Activated T-helper 1 cell treated with anti-CD3 and anti-CD28 coated beads, Interleukin-12 subunit alpha, Interleukin-12 subunit beta, Interleukin-2, Interleukin-4 antibody, amounts not matched to agents 30 ng/mL and 10 ng/mL and 1 ng/mL, durations not matched to agents 14 hours and 24 hours and 36 hours (primary cell): ENCODE data around the gene VPS8. TPM values are rescaled to one million over a fixed set of nuclear protein-coding genes. Genes with fewer than 3 reads are reported as not detected.

ENCODE experiments used
- DNase-seq: peaks from one replicate; pipeline ENCODE4 v3.0.0; 2021; ENCODE audit warnings: low spot score
- H3K27ac Mint-ChIP-seq: one replicate; pipeline ENCODE4 v1.8.0; 2021; ENCODE audit warnings: mild to moderate bottlenecking, mixed read lengths
- H3K27me3 Mint-ChIP-seq: one replicate; pipeline ENCODE4 v1.8.0; 2022; ENCODE audit warnings: mild to moderate bottlenecking, moderate library complexity, mixed read lengths; ENCODE audit not compliant: insufficient read depth
- H3K36me3 Mint-ChIP-seq: one replicate; pipeline ENCODE4 v1.8.0; 2021; ENCODE audit warnings: low read depth, mixed read lengths
- H3K4me1 Mint-ChIP-seq: one replicate; pipeline ENCODE4 v1.8.0; 2021; ENCODE audit warnings: low read depth, mixed read lengths
- H3K4me3 Mint-ChIP-seq: one replicate; pipeline ENCODE4 v1.8.0; 2021; ENCODE audit warnings: mild to moderate bottlenecking, moderate library complexity, mixed read lengths
- H3K9me3 Mint-ChIP-seq: one replicate; pipeline ENCODE4 v1.8.0; 2021; ENCODE audit warnings: mixed read lengths
- intact Hi-C: fragments of 100-400 bp; cut with micrococcal nuclease; formaldehyde crosslinking; loops from one replicate; pipeline ENCODE4 v1.15.1; 2024
- total RNA-seq: library from RNA; stranded (reverse); gene quantifications from 2 replicates; pipeline ENCODE4 v1.2.3, GENCODE V29; 2022

Gene VPS8
- total RNA-seq, 1 donor from 2014 or later: 37.8 TPM

DNA sequence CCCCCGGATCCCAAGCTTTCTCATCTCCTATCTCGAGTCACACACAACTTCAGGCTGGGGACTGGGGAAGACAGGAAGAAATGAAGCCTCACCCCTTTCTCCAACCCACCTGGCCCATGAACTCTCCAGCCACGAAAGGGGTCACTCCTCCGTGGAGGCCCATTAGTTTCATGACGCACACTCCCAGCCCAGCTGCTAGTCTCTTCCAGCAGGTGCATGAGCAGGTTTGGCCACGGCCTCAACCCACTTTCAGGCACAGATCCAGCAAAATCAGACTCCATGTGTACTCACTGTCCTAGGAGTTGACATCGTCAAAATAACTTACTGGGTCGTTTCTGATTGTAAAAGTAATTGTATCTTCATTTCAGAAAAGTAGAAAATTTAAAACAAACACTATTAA, 264.3 kb downstream of the VPS8 start:
- Mint-ChIP-seq H3K27ac (no peak overlapping the region), H3K9me3 (no peaks in the 10 kb centered on the region), H3K27me3 (peaks cover 9% of the 10 kb centered on the region), H3K4me3 (no peak overlapping the region), H3K4me1 (no peaks in the 10 kb centered on the region), H3K36me3 (no peaks in the 10 kb centered on the region)
- intact Hi-C loops: no loop called here
- DNase-seq: no peak

DNA sequence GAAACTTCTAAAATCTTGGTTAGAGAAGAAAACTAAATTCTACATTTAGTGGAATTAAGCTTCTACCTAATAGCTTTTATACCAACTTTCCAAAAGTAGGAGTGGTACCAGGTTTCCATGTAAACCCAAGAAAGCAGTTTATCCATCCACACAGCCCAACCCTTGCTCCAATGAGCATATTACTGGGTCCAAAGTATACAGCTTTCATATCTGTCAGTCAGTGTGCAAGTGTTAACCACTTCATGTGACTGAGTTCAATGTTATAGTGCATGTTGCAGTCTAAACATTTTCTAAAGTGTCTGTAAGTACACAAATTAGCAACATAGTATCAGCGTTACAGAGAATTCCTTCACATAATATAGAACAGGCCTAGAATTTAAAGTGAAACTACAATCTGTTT, 267.7 kb downstream of the VPS8 start:
- DNase-seq: no peak
- no peak overlapping the region for H3K27ac Mint-ChIP-seq
- H3K27me3 Mint-ChIP-seq: peaks cover 9% of the 10 kb centered on the region
- H3K4me1 Mint-ChIP-seq: no peaks in the 10 kb centered on the region
- no peak overlapping the region for H3K4me3 Mint-ChIP-seq
- H3K9me3 Mint-ChIP-seq: no peaks in the 10 kb centered on the region
- intact Hi-C loops: no loop called here
- H3K36me3 Mint-ChIP-seq: no peaks in the 10 kb centered on the region

DNA sequence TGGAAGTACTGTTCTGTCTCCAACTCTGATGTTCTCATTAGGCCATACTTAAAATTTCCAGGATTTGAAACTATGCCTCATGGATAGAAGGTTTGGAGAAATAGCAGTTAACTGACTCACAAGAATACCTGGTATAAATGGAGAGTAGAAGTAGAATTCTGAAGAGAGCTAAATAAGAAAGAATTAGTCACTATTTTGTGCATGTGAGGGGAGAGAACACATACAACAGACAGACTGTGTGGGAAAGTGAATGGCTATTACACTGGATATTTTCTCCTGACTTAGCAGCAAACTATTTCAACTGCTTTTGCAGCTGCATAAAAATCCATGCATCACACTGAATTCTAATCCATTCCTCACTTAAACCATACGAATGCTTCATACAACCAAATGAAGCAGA, 269.6 kb downstream of the VPS8 start:
- no peak overlapping the region for H3K4me3 Mint-ChIP-seq
- no peaks in the 10 kb centered on the region for H3K4me1 Mint-ChIP-seq
- H3K27ac Mint-ChIP-seq: no peak overlapping the region
- no peaks in the 10 kb centered on the region for H3K36me3 Mint-ChIP-seq
- DNase-seq: no peak
- intact Hi-C loops: no loop called here
- H3K27me3 Mint-ChIP-seq: peaks cover 12% of the 10 kb centered on the region
- no peaks in the 10 kb centered on the region for H3K9me3 Mint-ChIP-seq

DNA sequence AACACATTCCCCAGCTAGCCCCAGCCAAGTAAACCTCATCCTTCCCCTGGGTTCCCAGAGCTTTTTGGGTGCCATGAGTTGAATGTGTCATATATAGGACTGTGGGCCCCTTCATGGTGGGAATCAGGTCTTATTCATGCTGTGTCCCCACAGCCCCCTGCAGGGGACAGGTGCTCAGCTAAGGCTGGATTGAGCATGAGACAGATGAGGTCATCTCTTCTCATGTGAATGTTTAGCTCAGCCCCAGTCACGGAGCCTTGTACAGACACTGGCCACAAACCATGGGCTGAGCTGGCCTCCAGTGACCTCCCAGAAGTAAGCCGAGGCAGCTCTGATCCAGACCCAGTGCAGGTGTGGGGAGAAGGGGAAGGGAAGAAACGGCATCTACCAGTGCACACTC, 270.2 kb downstream of the VPS8 start:
- no peak for DNase-seq
- intact Hi-C loops: no loop called here
- no peak overlapping the region for H3K4me3 Mint-ChIP-seq
- H3K27me3 Mint-ChIP-seq: peaks cover 12% of the 10 kb centered on the region
- no peaks in the 10 kb centered on the region for H3K36me3 Mint-ChIP-seq
- H3K27ac Mint-ChIP-seq: no peak overlapping the region
- no peaks in the 10 kb centered on the region for H3K4me1 Mint-ChIP-seq
- no peaks in the 10 kb centered on the region for H3K9me3 Mint-ChIP-seq

DNA sequence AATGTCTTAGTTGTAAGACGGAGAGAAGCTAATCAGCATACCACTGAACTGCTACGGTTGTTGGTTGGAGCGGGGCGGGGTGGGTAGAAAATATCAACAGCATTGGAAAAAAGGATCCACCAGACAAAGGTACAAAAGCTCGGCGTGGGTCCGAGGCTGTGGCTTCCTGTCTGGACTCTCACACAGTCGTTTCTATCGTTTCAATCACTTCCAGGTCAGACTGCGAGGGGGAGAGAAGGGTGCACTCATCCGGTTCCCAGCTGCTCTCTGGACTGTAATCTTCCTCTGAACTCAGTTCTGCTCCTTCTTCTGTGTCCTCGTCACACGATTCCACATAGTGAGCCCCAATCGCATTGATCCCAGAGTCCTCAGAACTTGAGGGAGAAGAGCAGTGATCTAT, 270.9 kb downstream of the VPS8 start:
- no peaks in the 10 kb centered on the region for H3K9me3 Mint-ChIP-seq
- intact Hi-C loops: no loop called here
- no peak overlapping the region for H3K27ac Mint-ChIP-seq
- DNase-seq: no peak
- no peaks in the 10 kb centered on the region for H3K4me1 Mint-ChIP-seq
- peaks cover 14% of the 10 kb centered on the region for H3K27me3 Mint-ChIP-seq
- no peak overlapping the region for H3K4me3 Mint-ChIP-seq
- H3K36me3 Mint-ChIP-seq: no peaks in the 10 kb centered on the region

DNA sequence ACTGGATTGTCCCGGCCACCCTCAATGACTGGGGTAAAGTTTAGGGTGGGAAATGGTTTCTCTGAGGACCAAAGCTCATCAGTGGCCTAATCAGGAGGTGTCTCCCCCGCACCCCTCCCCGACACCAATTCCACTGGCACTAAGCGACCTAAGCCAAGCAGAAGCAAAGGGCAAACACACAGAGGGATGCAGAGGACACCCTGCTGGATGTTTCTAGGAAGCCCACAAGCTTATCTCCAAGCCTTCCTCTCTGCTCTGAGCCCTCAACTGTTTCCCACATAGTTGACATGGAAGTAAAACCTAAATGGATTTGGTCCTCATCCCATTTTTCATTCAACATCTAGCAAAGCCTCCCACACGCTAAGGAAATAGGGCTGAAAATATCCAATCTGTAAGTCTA, 272.4 kb downstream of the VPS8 start:
- intact Hi-C loops: no loop called here
- Mint-ChIP-seq H3K9me3 (no peaks in the 10 kb centered on the region), H3K4me3 (no peak overlapping the region), H3K4me1 (no peaks in the 10 kb centered on the region), H3K27ac (no peak overlapping the region), H3K36me3 (no peaks in the 10 kb centered on the region), H3K27me3 (peaks cover 14% of the 10 kb centered on the region)
- no peak for DNase-seq

DNA sequence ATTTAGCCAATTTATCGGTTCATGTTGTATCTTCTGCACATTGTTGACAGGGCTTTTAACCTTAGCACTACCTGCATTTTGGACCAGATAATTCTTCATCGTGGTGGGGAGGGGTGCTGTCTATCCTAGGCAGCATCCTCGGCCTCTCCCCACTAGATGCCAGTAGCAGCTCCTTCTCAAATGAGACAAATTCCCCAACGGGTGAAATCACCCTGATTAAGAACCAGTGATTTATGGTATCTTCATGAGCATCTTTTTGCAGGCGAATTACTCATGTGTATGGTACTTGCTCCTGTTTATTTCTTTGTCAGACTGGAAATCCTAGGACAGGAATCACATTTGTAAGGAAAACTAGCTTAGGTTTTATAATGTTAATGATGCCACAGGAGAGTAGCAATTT, 272.9 kb downstream of the VPS8 start:
- H3K27ac Mint-ChIP-seq: no peak overlapping the region
- no peak overlapping the region for H3K4me3 Mint-ChIP-seq
- H3K4me1 Mint-ChIP-seq: no peaks in the 10 kb centered on the region
- H3K36me3 Mint-ChIP-seq: no peaks in the 10 kb centered on the region
- H3K27me3 Mint-ChIP-seq: peaks cover 10% of the 10 kb centered on the region
- H3K9me3 Mint-ChIP-seq: no peaks in the 10 kb centered on the region
- intact Hi-C loops: loop anchor here (5.0 kb wide), 1 partner anchor 92 kb away; no protein-coding TSS in a partner anchor
- DNase-seq: no peak

DNA sequence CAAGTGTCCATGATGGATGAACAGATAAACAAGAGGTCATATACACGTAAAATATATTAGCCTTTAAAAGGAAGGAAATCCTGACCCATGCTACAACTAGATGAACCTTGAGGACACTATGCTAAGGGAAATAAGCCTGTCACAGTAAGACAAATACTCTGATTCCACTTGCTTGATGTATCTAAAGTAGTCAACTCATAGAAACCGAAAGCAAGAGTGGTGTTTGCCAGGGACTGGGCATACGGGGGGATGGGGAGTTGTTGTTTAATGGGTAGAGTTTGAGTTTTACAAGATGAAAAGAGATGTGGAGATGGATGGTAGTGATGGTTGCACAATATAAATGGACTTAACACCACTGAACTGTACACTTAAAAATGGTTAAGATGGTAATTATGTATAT, 275.5 kb downstream of the VPS8 start:
- peaks cover 4% of the 10 kb centered on the region for H3K27me3 Mint-ChIP-seq

DNA sequence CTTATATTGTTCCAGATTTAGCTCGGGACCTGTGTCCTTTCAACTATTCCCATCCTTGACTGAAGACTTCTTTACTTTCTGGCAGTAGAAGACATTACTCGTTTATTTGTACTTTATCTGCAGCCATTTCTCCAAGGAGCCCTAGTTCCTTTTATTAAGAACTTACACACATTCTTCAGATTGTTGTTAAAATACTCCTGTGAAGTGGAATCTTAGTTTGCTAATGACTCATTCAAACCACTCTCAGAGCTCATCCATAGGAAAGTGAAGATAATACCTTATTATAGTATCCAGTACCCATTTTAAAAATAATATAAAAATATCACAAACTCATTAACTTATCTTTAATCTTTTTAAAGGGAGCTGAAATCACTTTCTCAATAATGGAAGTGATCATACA, 277.4 kb downstream of the VPS8 start:
- Mint-ChIP-seq H3K4me3 (no peak overlapping the region), H3K9me3 (no peaks in the 10 kb centered on the region), H3K36me3 (no peaks in the 10 kb centered on the region), H3K27me3 (peaks cover 4% of the 10 kb centered on the region), H3K4me1 (no peaks in the 10 kb centered on the region), H3K27ac (no peak overlapping the region)
- DNase-seq: no peak
- intact Hi-C loops: loop anchor here (5.0 kb wide), 1 partner anchor 88 kb away; no protein-coding TSS in a partner anchor

More for the DNA sequence above, 275.5 kb downstream of the VPS8 start:
- Mint-ChIP-seq H3K4me3 (no peak overlapping the region), H3K36me3 (no peaks in the 10 kb centered on the region), H3K9me3 (no peaks in the 10 kb centered on the region), H3K27ac (no peak overlapping the region), H3K4me1 (no peaks in the 10 kb centered on the region)
- DNase-seq: no peak
- intact Hi-C loops: loop anchor here (5.0 kb wide), 1 partner anchor 90 kb away; no protein-coding TSS in a partner anchor

DNA sequence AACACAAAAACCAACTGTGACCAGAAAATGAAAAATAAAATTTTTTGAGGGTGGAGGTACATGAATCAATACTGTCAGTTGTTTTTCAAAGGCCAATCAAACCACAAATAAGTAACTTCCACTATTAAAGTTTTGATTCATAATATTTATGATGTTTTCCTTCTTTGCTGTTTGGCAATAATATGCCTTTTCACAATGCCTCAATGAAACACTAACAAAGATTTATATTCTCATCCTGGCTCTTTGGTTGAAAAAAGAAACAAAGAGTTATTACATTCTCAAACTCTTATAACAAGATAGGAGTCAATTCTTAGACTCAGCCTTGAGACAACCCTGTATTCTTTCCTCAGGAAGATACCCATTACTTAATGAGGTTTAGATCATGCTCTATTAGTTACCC, 277.8 kb downstream of the VPS8 start:
- Mint-ChIP-seq H3K27ac (no peak overlapping the region), H3K4me1 (no peaks in the 10 kb centered on the region), H3K36me3 (no peaks in the 10 kb centered on the region), H3K9me3 (no peaks in the 10 kb centered on the region), H3K4me3 (no peak overlapping the region), H3K27me3 (peaks cover 6% of the 10 kb centered on the region)
- no peak for DNase-seq
- intact Hi-C loops: loop anchor here (5.0 kb wide), 1 partner anchor 88 kb away; no protein-coding TSS in a partner anchor

DNA sequence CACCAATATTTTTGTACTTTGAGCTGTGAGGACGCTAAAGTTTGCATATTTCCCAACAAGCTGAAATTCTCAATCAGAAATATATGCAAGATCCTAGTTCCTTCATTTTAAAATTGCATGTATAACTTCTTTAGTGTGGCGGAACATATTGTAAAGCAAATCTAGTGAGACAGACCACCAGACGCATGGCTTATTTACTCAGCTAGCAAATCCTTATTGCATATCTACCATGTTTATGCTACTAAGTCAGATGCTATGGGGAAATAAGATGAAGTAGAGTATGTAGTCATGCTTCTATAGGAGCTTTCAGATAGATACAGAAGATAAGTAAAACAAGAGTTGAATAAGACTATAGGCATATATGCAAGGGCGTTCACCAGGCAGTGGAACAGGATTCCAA, 278.8 kb downstream of the VPS8 start:
- Mint-ChIP-seq H3K27me3 (peaks cover 4% of the 10 kb centered on the region), H3K4me1 (no peaks in the 10 kb centered on the region), H3K9me3 (no peaks in the 10 kb centered on the region), H3K36me3 (no peaks in the 10 kb centered on the region), H3K27ac (no peak overlapping the region), H3K4me3 (no peak overlapping the region)
- DNase-seq: no peak
- intact Hi-C loops: no loop called here

DNA sequence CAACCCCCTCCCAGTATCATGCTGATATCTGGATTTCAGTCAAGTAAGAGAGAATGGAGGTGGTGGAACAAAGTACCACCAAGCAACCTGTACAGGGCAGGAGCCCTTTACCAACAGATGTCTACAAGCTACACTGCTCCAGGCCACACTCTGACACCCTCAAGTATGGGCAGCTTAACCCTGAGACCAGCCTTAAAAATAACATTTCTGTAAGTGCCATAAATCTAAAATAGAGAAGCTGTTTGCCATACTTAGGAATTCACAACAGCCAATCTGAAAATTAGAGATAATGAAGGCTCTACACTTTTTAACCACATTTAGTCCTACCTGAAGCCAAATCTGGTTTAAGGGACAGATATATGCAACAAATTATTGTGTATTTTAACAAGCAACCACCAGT, 281.1 kb downstream of the VPS8 start:
- peaks cover 4% of the 10 kb centered on the region for H3K27me3 Mint-ChIP-seq
- no peak for DNase-seq
- no peaks in the 10 kb centered on the region for H3K36me3 Mint-ChIP-seq
- intact Hi-C loops: no loop called here
- H3K4me1 Mint-ChIP-seq: no peaks in the 10 kb centered on the region
- no peaks in the 10 kb centered on the region for H3K9me3 Mint-ChIP-seq
- no peak overlapping the region for H3K27ac Mint-ChIP-seq
- H3K4me3 Mint-ChIP-seq: no peak overlapping the region

DNA sequence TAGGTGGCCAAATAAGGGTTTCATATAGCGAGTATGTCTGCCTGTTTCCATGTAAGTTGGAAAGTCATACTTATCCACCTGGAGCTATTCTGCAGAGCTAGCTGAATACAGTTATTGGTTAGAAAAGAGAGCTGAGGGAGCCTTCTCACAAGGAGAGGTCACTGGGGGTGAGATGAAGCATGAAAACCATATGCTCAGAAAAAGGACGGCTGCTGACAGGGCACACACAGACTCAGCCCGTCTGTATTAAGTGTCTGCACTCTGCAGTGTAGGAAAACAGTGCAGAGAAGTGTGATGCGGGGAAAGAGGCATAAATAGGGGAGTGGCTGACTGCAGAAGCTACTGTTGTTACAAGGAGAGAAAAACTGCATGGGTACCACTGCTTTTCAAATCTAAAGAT, 282.7 kb downstream of the VPS8 start:
- DNase-seq: no peak
- H3K27me3 Mint-ChIP-seq: peaks cover 9% of the 10 kb centered on the region
- intact Hi-C loops: no loop called here
- no peaks in the 10 kb centered on the region for H3K36me3 Mint-ChIP-seq
- no peaks in the 10 kb centered on the region for H3K4me1 Mint-ChIP-seq
- H3K27ac Mint-ChIP-seq: no peak overlapping the region
- no peak overlapping the region for H3K4me3 Mint-ChIP-seq
- no peaks in the 10 kb centered on the region for H3K9me3 Mint-ChIP-seq
